ENCODE results near the gene NAGPA.

Gene NAGPA

GRCh38 chr16:5028950-5029475, 4.7 kb downstream of the NAGPA start:
- H3K4me3 ChIP-seq (replicated peaks; ENCODE audit: insufficient read depth, low read length) = no peak overlapping the region
- H3K27ac ChIP-seq (replicated peaks) = no peak overlapping the region
- no peaks in the 10 kb centered on the region for H3K27me3 ChIP-seq (ENCODE audit: insufficient read depth, poor library complexity, severe bottlenecking)
- no peak for DNase-seq (ENCODE audit: low read depth in 1 of 2, low spot score in 1 of 2)
- TF ChIP-seq CTCF (IDR thresholded peaks at IDR 0.05; ENCODE audit: insufficient read depth, low read length) (no peak), GABPA (IDR thresholded peaks at IDR 0.05; ENCODE audit: low read depth) (no peak), SPI1 (IDR thresholded peaks at IDR 0.05; ENCODE audit: borderline replicate concordance, low read depth) (no peak), POLR2AphosphoS5 (IDR thresholded peaks at IDR 0.05; ENCODE audit: low read depth) (no peak)

GRCh38 chr16:5027575-5028235, 6.0 kb downstream of the NAGPA start:
- Histone ChIP-seq H3K4me3 (replicated peaks; ENCODE audit: insufficient read depth, low read length) (no peak overlapping the region), H3K27ac (replicated peaks) (no peak overlapping the region), H3K27me3 (ENCODE audit: insufficient read depth, poor library complexity, severe bottlenecking) (no peaks in the 10 kb centered on the region)
- no peak for DNase-seq (ENCODE audit: low read depth in 1 of 2, low spot score in 1 of 2)
- no peak for TF ChIP-seq CTCF (IDR thresholded peaks at IDR 0.05; ENCODE audit: insufficient read depth, low read length)
- no peak for TF ChIP-seq POLR2AphosphoS5 (IDR thresholded peaks at IDR 0.05; ENCODE audit: low read depth)
- no peak for TF ChIP-seq GABPA (IDR thresholded peaks at IDR 0.05; ENCODE audit: low read depth)
- TF ChIP-seq SPI1 (IDR thresholded peaks at IDR 0.05; ENCODE audit: borderline replicate concordance, low read depth) = no peak
- TF ChIP-seq REST (IDR thresholded peaks at IDR 0.05; ENCODE audit: insufficient replicate concordance, low read depth) = no peak

- DNase-seq (ENCODE audit: low read depth in 1 of 2, low spot score in 1 of 2) = no peak
- H3K4me3 ChIP-seq (replicated peaks; ENCODE audit: insufficient read depth, low read length) = no peak overlapping the region
Observed at GRCh38 chr16:5027086-5027485, 6.6 kb downstream of the NAGPA start.

More at GRCh38 chr16:5027086-5027485, 6.6 kb downstream of the NAGPA start:
- no peak for TF ChIP-seq SPI1 (IDR thresholded peaks at IDR 0.05; ENCODE audit: borderline replicate concordance, low read depth)
- no peak for TF ChIP-seq CTCF (IDR thresholded peaks at IDR 0.05; ENCODE audit: insufficient read depth, low read length)
- no peak for TF ChIP-seq REST (IDR thresholded peaks at IDR 0.05; ENCODE audit: insufficient replicate concordance, low read depth)
- no peak for TF ChIP-seq POLR2AphosphoS5 (IDR thresholded peaks at IDR 0.05; ENCODE audit: low read depth)
- no peak for TF ChIP-seq GABPA (IDR thresholded peaks at IDR 0.05; ENCODE audit: low read depth)
- Histone ChIP-seq H3K27me3 (ENCODE audit: insufficient read depth, poor library complexity, severe bottlenecking) (no peaks in the 10 kb centered on the region), H3K27ac (replicated peaks) (no peak overlapping the region)
